Forelimb muscle (tissue), 1 donor: ENCODE measurements around the gene SPECC1L. TPM values are rescaled to one million over a fixed set of nuclear protein-coding genes. Genes with fewer than 3 reads are reported as not detected.
"Not testable (repeated sequence)": the region's sequence is repeated elsewhere in the genome, so short reads cannot be mapped to it uniquely, and the experiment has no call there.

Experiments used
- DNase-seq: peaks from one replicate; pipeline ENCODE4 v3.0.0-alpha.2; 2013; ENCODE audit warnings: low read depth
- polyA plus RNA-seq: library from polyadenylated mRNA; unstranded; fragments of 120-200 nt; gene quantifications from one replicate; pipeline ENCODE4 v1.2.1, GENCODE V29; 2013; ENCODE audit not compliant: insufficient read length

The SPECC1L gene
- 25.1 TPM for polyA plus RNA-seq

DNA sequence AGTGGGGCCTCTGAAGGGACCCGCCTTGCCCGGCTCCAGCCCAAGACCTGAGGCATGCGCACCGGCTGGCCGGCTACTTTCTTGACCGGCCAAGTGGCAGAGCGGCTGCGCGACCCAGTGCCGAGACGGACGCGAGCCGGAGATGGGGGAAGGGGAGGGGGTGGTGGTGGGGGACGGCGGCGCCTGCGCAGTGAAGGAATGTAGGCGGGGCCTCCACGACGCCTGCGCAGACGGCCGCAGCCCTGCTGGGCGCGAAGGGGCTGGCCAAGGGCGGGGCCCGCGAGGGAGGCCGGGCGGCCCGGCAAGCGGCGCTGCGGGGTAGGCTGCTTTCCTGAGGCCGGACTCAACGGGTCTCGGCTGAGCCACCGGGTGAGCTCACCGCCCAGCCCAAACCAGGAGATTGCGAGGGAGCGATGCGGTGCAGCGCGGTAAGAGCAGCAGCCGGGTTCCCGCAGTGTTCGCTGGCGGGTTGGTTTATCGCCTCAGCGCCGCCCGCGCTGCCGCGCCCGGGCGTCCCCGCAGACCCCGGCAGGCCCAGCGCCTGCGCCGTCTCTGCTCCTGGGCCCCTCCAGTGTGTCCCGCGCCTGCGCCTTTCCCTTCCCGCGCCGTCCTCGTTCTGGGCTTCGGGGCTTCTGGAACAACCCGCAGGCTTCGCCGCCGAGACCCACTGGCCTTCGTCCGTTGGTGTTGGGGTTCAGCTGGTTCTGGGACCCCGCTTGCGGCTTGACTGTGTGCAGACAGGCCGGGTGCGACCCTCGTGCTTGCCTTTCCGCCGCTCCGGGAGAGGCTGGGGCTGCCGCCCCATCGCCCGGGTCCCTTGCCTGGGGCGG lies at the start of gene SPECC1L:
SPECC1L (plus strand) TSS at position 276 of the 830 bp plus-strand sequence. CDS start 31,401 bp downstream, outside the sequence.
- DNase-seq, result no peak

DNA sequence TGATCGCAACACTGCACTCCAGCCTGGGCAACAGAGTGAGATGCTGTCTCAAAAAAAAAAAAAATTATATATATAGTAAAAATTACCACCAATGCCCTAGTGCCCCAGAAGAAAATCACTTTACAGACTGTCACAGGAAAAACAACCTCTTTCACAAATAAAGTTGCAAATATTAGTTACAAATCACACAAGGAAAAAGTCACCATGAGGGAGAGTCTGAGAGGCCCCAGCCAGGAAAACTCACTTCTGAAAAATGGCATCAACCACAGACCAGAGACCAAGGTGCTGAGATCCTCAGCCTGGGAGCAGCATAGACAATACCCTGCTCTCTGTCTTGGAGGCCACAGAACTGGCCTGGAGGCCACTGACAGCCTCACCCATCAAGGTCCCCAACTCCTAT lies 46.2 kb upstream of the SPECC1L start:
- no peak for DNase-seq

DNA sequence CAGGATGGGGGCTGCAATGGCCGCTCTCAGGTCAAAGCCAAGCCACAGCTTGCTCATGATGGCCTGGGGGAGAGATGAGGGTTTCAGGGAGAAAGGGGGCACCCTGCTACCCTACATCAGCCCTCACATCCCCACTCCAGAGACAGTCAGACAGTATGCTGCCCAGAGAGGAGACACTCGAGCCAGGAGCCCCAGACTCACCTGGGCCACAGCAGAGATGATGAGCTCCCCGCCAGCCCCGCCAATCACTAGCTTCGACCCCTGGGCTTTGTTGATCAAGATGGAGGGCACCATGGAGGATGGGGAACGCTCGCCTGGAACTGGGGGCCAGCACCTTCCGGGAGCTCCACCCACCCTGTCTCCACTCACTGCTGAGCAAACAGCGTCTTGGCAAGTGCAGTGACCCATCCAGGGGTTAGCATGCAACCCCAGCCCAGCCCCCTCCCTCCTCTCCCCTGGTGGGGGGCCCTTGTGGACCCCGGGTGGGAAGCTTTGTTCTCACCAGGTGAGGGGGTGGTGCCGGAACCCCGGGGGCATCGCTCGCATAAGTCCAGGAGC lies 45.5 kb upstream of the SPECC1L start:
- no peak for DNase-seq

GRCh38 chr22:24225951-24226350 lies 44.7 kb upstream of the SPECC1L start:
- no peak for DNase-seq

DNA sequence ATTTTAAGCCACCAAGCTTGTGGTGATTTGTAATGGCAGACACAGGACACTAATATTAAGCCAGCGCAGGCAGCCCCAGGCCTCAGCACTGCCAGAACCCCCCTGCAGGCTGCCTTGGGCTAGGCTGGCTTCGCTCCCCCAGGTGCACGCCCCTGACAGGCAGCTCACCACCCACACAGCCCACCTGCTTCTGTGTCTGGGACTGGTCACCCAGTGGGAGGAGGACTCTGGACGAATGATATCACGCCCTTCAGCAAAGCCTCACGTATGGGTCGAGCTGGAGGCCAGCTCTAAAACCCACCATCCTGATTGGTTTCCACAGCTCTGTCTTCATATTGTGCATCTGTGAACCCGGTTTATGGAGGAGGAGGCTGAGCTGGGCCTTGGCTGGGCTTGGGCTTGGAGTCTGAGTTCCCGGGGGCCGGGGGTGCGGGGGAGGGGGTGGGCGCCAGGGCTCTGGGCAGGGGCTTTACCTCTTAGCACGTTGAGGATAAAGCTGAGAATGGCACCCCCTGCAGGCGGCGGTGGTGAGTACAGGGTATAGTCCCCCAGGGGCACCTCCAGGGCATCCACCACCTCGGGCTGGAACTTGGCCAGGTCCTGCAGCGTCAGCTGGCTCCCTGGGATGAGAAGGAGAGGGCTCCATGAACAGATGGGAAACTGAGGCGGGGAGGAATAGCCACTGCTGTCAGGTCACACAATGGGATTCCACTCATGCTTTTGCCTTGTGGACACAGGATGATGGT lies 39.5 kb upstream of the SPECC1L start:
- DNase-seq, result no peak

GRCh38 chr22:24231706-24232105 lies 38.9 kb upstream of the SPECC1L start:
- no peak for DNase-seq

DNA sequence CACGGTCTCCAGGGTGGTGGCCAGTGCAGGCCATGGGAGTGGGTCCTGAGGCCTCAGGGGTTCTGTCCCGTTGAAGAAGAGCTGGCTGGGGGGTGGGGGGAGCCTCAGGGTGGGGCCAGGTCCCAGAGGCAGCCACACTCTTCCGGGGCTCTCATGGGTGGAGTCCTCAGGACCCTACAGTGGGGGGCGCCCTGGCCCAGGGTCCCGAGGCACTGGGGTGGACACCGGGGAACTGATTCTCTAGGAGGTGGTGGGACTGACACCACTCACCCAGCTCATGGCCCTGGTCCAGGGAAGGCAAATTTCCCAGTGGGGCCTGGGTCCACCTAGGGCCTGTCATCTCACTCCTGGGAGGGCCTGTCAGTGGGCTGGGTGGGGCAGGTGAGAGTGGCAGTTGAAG lies 38.5 kb upstream of the SPECC1L start:
- DNase-seq, result no peak

GRCh38 chr22:24232725-24233124 lies 37.9 kb upstream of the SPECC1L start:
- DNase-seq, result no peak

DNA sequence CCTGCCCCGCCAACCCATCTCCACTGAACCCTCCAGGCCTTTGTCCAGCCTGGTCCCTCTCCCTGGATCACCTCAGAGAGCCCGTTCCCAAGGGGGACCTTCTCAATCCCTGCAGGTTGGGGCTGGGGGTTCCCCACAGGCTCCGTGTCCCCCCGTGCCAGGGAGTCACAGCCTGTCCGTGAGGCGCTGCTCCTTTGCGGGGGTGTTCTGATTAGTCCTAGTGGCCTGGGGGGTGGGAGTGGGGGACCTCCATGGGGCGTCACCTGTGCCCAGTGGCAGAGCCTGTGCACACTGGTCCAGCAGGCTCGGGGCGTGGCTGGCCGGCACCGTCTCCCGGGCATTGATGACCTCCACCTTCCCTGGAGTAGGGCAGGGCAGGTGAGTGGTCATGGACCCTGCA lies 37.4 kb upstream of the SPECC1L start:
- no peak for DNase-seq

DNA sequence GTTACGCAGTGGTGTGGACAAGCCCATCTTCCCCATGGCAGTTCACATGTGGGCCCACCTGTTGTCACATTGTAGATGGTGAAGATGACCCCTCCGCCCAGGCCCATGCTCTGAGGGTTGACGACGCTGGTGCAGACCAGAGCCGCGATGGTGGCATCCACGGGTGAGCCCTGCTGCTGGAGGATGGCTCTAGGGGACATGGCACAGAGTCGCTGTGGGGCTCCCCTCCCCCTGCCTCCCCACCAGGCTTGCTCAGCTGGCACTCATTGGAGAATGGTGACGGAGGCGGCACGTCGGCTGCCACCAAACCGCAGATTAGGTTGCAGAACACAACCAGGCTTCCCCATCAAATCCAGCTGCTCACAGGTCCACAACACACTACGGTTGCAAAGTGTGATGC lies 36.8 kb upstream of the SPECC1L start:
- no peak for DNase-seq

GRCh38 chr22:24235315-24235714 lies 35.3 kb upstream of the SPECC1L start:
- DNase-seq, result no peak

- DNase-seq, result no peak
Measured at GRCh38 chr22:24236656-24237055, 34.0 kb upstream of the SPECC1L start.

DNA sequence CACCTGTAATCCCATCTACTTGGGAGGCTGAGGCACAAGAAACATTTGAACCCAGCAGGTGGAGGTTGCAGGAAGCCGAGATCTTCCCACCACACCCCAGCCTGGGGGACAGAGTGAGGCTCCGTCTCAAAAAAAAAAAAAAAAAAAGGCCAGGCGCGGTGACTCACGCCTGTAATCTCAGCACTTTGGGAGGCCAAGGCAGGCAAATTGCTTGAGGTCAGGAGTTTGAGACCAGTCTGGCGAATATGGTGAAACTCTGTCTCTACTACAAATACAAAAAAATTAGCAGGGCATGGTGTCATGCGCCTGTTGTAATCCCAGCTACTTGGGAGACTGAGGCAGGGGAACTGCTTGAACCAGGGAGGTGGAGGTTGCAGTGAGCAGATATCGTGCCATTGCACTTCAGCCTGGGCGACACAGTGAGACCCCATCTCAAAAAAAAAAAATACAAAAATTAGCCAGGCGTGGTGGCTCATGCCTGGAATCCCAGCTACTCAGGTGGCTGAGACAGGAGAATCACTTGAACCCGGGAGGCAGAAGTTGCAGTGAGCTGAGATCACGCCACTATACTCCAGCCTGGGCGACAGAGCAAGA lies 32.4 kb upstream of the SPECC1L start:
- not testable (repeated sequence) for DNase-seq

GRCh38 chr22:24240381-24240780 lies 30.2 kb upstream of the SPECC1L start:
- no peak for DNase-seq

DNA sequence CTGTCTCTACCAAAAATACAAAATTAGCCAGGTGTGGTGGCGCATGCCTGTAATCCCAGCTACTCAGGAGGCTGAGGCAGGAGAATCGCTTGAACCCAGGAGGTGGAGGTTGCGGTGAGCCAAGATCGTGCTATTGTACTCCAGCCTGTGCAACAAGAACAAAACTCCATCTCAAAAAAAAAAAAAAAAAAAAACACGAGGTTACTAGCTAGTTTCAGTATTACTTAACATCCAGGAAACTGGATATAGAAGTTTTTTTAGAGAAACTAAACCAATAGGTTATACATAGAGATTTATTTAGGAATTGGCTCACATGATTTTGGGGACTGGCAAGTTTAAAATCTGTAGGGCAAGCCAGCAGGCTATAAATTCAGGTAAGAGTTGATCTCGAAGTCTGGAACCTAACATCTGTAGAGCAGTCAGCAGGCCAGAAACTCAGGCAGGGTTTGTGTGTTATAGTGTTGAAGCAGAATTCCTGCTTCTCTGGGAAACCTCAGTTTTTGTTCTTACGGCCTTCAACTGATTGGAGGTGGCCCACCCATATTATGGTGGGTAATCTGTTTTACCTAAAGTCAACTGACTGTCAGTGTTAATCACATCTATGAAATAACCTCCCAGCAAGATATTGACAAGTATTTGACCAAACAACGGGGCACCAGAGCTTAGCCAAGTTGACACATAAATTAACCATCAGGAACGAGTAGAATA lies 29.5 kb upstream of the SPECC1L start:
- not testable (repeated sequence) for DNase-seq

DNA sequence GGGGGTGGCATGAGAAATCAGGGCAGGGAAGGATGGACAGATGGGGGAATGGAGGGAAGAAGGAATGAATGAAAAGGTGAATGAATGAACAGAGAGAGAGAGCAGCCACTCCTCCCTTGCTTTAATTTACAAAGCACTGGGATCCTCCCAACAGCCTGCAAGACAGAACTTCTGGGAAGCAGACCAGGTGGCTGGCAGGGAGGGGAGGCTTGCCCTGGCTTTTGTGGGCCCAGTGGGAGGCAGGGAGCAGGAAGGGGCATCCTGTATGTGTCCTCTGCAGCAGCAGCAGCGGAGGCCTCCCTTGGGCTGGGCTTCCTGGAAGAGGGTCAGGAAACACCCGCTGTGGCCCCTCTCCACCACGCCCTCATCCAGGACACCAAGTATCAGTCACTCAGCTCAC lies 27.2 kb upstream of the SPECC1L start:
- not testable (repeated sequence) for DNase-seq

DNA sequence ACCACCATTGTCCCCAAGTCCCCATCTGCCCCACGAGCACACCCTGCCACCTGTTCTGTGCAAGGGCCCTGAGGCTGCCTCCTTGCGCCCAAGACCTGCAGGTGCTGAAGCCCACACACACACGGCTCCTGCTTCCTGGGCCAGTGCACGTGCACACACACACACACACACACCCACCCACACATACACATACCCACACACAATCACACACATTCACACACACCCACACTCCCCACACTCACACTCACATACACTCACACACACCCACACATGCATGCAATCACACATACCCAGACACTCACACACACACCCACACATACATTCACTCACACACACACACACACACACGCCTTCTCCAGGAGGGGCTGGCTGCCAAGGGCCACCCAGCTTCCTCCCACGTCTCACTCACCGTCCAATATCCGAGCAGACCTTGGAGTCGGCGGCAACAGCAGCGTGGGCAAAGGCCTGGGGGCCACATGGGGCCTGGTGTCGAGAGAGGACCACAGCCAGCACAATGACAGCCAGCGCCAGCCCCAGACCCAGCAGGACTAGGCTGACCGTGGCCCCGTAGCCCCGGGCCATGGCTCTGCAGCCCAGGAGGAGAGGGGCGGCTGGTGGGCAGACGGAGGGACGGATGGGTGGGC lies 26.4 kb upstream of the SPECC1L start:
- DNase-seq, result no peak

DNA sequence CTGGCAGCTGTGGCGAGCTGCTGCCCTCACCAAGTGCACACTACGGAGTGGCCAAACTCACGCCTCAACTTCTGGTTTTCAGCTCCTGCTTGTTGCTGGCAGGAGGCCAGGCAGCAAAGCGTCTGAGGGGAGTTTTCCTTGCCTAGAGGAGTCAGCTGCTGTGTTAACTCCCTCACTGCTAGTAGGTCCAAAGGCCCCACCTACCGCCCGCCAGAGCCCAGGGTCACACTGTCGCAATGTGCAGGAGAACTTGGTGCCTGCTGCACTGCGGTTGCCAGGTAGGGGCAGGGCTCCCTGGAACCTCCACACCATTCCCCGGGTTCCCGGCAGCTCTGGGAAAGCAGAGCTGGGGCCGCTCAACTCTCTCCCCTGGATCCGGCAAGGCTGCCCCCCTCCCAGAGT lies 25.6 kb upstream of the SPECC1L start, which contains the start of gene GGT5:
GGT5 (minus strand) TSS at position 53 of the 402 bp plus-strand sequence. CDS start 357 bp downstream, outside the sequence.
- DNase-seq, result not testable (repeated sequence)

DNA sequence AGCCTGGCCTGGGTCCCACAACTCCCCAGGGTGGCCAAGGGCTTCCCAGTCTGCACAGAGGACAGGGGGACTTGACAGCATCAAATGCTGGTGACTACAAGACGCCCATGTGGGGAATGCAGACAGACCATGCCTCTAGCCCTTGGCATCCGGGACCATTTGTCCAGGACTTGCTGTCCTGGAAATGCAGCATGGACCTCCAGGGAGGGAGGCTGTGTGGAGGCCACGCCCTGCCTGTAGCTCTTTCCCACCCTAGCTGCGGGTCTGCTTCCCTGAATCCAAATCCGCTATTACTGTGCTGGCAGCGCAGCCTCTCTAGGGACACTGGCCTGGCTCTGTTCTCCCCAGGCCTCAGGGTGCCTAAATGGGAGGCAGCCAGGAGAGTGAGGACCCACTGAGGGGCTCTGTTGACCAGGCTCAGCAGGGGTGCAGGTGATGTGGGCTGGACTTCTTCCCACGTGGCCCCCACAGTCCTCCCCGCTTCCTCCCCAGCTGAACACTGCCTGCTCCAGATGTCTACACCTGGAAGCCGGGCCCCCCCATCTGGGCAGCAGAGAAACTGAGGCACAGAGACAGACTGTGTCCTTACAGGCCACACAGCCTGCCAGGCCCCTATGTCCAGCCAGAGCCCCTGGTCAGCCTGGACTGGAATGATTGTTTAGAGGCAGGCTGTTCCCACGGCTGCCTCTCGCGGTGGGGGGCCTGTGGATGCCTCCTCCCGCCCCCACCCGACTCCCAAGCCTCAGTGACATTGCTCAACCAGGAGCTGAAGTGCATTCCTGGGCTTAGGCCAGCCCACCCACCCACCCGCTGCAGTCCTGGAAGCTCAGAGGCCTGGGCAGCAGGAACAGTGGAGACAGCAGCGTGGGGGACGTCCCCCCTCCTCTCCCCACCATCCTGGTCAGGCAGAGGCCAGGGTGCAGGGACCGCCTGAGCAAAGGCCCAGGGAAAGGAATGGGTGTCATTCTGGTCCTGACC lies 24.8 kb upstream of the SPECC1L start:
- DNase-seq, result not testable (repeated sequence)
